DOHH2 (cell line): ENCODE data around the gene SSX3.
"Not testable (repeated sequence)": the region's sequence is repeated elsewhere in the genome, so short reads cannot be mapped to it uniquely, and the experiment has no call there.

Source experiments
- CTCF ChIP-seq: fragments of 200-600 bp; sonication (generic); IDR thresholded peaks from one replicate; pipeline ENCODE4 v1.5.1; 2014; ENCODE audit warnings: antibody characterized with exemption, mild to moderate bottlenecking, low read depth, low read length; ENCODE audit not compliant: poor library complexity, severe bottlenecking
- EZH2phosphoT487 ChIP-seq: fragments of 200-600 bp; sonication (generic); IDR thresholded peaks from 2 replicates; pipeline ENCODE4 v1.6.1; 2017; ENCODE audit warnings: borderline replicate concordance, mild to moderate bottlenecking, antibody characterized with exemption, low read length, moderate library complexity, mixed read lengths

GRCh38 chrX:48370408-48370807 is 13.9 kb upstream of the SSX3 start:
- not testable (repeated sequence) for TF ChIP-seq CTCF, EZH2phosphoT487
